B cell (primary cell): ENCODE results near the gene DOCK3.

ENCODE experiments used
- CTCF ChIP-seq: fragments of 200-600 bp; IDR thresholded peaks from one replicate; pipeline ENCODE4 v1.8.0; 2022; ENCODE audit warnings: antibody characterized with exemption, mild to moderate bottlenecking
- EZH2 ChIP-seq: IDR thresholded peaks from 2 replicates; pipeline ENCODE4 v1.6.1; 2012; ENCODE audit warnings: borderline replicate concordance, low read depth, mild to moderate bottlenecking, moderate library complexity, low read length; ENCODE audit not compliant: insufficient read depth, poor library complexity, severe bottlenecking

- no peak for TF ChIP-seq CTCF
- TF ChIP-seq EZH2: no peak
Measured at GRCh38 chr3:50830451-50830850, 155.7 kb downstream of the DOCK3 start.
